ENCODE results near the gene TDRD7.

TDRD7 gene
- 29.9 to 50.7 (median 35.3) reads per million in 4 experiments for total RNA-seq

GRCh38 chr9:97411789-97412625 lies at the start of gene TDRD7:
TDRD7 (plus strand) TSS chr9:97412096; CDS start chr9:97428466, 16,370 bp downstream.
- DNase-seq = peak; percentile 90

- DNase-seq = no peak
These were observed 48.9 kb upstream of the TDRD7 start for GRCh38 chr9:97362777-97363545.

GRCh38 chr9:97363661-97364299 lies 48.1 kb upstream of the TDRD7 start:
- no peak for DNase-seq

- no peak for DNase-seq
These were observed 47.0 kb upstream of the TDRD7 start for GRCh38 chr9:97364769-97365490.

GRCh38 chr9:97365634-97366033 lies 46.3 kb upstream of the TDRD7 start:
- no peak for DNase-seq

GRCh38 chr9:97366476-97366875 lies 45.4 kb upstream of the TDRD7 start:
- no peak for DNase-seq

- DNase-seq = no peak
These were observed 45.0 kb upstream of the TDRD7 start for GRCh38 chr9:97366889-97367288.

GRCh38 chr9:97367729-97368128 lies 44.2 kb upstream of the TDRD7 start:
- no peak for DNase-seq

- no peak for DNase-seq
These were observed 42.9 kb upstream of the TDRD7 start for GRCh38 chr9:97368964-97369363.

- DNase-seq = no peak
These were observed 39.3 kb upstream of the TDRD7 start for GRCh38 chr9:97372580-97372979.

GRCh38 chr9:97373331-97373730 lies 38.6 kb upstream of the TDRD7 start:
- no peak for DNase-seq

- no peak for DNase-seq
These were observed 37.1 kb upstream of the TDRD7 start for GRCh38 chr9:97374811-97375210.

- DNase-seq = no peak
These were observed 35.0 kb upstream of the TDRD7 start for GRCh38 chr9:97376902-97377301.

GRCh38 chr9:97382099-97382718 lies 29.7 kb upstream of the TDRD7 start:
- DNase-seq = no peak

- DNase-seq = no peak
These were observed 27.3 kb upstream of the TDRD7 start for GRCh38 chr9:97384406-97385262.

- no peak for DNase-seq
These were observed 26.2 kb upstream of the TDRD7 start for GRCh38 chr9:97385626-97386264.

GRCh38 chr9:97386265-97386633 lies 25.6 kb upstream of the TDRD7 start:
- no peak for DNase-seq

GRCh38 chr9:97386733-97387503 lies 25.0 kb upstream of the TDRD7 start:
- peak; percentile 61 for DNase-seq

GRCh38 chr9:97387504-97387886 lies 24.4 kb upstream of the TDRD7 start:
- no peak for DNase-seq

Measured in effector CD8-positive, alpha-beta T cell (primary cell).